Epidermal melanocyte (primary cell): ENCODE results near the gene PDGFB.
A peak's percentile ranks its signal among the peaks of the same experiment; 100 is the strongest.

Experiments
- DNase-seq: peaks from one replicate; pipeline ENCODE4 v3.0.0; 2011; ENCODE audit warnings: low spot score; ENCODE audit not compliant: insufficient read length

The PDGFB gene

DNA sequence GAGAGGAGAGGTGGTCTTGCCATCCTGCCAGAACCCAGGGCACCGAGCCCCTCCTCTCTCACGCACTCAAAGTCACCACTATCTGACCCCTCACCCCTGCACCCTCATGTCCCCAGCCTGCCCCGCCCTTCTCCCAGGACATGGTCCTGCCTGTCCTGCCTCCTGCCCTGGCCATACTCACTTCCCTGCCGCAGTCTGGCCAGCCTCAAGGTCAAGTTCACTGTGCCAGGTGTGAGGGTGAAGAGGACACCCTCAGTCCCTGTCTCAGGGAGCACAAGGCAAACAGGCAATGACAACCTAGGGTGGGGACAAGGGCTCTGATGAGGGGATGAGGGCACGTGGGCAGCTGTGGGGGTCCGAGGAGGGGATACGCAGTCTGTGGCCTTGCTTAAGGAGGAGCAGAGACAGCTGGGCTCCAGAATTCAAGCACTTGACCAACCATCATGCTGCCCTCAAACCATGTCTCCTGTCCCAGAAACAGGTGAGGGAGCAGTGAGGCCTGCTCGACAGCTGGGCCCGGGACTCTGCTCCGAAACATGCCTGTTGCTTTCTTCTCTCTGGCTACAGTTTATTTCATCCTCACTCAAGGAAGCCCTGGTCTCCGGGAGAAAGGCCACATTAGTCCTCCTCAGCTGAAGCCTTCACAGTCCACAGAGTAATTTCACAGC, 36.6 kb downstream of the PDGFB start:
- DNase-seq, result no peak

DNA sequence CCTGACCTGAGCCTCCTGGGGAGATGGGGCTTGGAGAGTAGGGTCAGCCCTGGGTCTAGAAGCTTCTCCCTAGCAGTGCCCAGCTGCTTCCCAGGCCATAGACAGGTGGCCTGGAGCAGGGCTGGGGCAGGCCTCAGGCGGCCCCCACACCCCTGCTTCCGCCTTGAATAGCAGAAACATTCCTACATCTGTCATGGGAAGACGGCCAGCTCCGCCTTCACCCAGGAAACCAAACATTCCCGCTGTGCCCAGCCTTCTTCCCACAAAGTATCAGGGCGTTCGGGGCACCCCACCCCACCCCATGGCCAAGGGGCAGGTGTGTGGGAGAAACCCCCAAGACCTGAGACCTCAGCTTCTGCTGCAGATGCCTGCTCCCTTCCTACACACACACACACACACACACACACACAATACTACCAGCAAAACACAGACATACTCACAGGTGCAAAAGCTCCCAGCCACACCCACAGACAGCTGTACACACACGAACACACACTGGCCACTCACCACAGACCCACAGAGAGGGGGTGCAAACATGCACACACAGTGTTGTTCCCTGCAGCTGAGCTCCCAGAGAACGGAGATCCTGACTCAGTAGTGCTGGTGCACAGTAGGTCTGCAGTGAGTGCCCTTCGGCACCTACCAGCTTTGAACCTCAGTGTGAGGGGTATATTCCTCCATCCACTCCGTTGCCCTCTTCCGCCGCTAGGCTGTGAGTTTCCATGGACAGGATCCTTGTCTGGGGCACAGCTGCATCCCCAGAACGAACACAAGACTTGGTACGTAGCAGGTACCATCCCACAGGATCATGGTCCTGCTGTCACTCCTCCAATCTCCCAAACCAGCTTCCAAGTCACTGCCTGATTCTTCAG, 37.4 kb downstream of the PDGFB start:
- DNase-seq, result no peak

DNA sequence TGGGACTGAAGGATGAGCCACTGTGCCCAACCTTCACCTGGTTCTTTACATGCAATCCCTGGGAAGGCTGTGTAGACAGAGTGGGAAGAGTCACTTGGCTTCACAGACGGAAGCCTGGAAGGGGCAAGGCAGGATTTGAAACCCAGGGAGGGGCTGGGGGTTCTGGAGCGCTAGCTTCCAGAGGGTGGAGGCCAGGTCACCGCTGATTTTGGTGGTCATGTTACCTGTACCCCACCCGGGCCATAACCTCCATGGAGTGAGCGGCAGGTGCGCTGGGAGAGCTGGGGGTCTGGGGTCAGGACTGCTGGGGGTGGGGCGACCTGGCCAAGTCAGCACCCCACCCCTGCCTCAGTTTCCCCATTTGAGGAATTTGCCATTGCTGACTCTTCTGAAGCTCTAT, 38.3 kb downstream of the PDGFB start:
- no peak for DNase-seq

DNA sequence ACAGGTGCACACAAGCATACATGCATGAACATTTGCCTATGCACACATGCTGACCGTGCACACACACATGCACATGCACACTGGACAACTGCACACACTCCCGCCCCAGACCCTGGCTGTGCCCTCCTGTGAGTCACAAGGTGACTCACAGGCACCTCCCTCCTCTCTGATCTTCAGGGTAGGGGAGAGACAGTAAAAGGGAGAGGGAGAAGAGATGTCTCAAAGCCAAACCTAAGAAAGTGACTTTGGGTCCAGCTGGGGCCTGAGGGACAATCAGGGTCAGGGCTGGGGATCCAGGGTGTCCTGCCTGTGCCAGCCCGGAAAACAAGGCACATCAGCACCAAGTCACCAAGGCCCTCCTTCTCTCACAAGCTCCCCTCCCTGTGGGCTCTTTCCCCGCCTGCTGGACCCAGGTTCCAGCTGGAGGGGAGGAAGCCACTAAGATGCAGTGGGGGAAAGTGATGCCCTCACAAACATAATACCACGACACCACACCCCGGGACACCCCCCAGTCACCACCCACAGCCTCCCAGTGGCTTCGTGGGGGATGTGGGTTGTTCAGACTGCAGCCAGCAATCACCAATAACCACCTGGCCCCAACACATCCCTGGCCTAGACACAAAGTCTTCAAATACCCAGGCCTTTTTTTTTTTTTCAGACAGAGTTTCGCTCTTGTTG, 39.3 kb downstream of the PDGFB start:
- DNase-seq, result no peak

DNA sequence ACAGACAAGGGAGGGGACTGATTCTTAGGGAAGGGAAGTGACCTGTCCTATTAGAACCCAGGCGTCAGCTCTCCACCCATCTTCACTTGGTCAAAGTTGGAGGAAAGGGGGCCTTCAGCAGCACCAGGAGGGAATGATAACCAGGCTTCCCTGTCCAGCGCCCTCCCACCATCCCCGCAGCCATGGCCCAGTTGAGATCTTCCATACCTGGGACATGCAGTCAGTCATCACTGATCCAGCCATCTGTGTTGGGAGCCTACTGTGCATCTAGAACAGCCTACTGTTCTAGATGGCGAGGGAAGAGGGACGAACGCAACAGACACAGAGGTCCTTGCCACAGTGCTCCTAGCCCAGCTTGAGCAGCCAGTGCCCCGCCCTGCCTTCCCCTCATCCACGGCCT, 40.6 kb downstream of the PDGFB start:
- no peak for DNase-seq

DNA sequence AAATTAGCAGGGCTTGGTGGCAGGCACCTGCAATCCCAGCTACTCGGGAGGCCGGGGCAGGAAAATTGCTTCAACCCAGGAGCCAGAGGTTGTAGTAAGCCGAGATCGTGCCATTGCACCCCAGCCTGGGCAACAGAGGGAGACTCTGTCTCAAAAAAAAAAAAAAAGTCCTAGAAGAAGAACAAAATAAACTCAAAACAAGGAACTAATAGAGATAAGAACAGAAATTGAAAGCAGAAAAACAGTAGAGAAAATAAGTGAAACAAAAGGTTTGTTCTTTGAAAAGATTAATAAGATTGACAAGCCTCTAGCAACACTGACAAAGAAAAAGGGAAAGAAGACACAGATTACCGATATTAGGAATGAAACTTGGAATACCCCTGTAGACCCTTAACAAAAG, 47.2 kb downstream of the PDGFB start:
- DNase-seq, result no peak

DNA sequence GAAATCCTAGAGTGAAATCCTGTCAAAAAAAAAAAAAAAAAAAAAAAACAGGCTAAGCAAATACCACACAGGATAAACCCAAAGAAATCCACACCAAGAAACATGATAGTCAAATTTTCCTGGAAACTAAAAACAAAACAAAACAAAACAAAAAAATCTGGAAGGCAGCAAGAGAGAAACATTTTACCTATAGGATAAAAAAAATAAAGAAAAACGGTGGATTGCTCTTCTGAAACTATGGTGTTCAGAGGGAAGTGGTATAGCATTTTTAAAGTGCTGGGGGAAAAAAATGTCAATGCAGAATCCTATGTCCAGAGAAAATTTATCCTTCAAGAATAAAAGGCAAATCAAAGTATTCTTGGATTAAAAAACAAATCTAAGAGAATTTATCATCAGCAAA, 50.7 kb downstream of the PDGFB start:
- DNase-seq, result no peak

DNA sequence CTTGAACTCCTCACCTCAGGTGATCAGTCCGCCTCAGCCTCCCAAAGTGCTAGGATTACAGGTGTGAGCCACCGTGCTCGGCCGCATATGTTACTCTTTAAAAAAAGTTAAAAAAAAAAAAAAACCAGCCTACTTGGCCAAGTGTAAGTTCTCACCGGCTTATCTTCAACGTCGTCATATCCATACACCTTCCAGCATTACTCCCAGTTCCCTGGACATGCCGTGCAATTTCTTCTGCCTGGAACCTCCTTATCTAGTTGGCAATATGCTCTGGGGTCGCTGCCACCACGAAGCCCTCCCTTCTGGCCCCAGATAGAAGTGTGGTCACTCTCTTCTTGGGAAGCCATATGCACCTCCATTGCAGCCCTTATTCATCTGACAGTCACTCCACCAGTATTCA, 56.0 kb downstream of the PDGFB start:
- DNase-seq, result no peak

DNA sequence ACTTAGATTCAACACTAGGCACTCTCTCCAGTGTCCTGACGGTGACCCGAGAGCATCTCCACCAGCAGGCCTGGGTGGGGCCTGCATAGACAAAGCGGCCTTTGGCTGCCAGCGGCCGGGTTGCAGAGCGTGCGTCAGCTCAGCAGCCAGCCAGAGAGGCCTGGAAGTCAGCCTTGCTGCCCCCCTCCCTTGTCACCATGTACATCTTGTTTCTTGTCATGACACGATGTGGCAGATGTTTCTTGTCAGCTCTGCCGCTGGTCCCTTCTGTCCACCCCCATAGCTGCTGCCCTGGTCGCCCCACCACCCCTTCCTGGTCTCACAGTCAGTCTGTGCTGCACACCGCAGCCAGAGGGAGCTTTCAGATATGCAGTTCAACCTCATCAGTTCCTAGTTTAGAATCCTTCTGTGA, 59.2 kb downstream of the PDGFB start:
- DNase-seq, result peak; percentile 44

DNA sequence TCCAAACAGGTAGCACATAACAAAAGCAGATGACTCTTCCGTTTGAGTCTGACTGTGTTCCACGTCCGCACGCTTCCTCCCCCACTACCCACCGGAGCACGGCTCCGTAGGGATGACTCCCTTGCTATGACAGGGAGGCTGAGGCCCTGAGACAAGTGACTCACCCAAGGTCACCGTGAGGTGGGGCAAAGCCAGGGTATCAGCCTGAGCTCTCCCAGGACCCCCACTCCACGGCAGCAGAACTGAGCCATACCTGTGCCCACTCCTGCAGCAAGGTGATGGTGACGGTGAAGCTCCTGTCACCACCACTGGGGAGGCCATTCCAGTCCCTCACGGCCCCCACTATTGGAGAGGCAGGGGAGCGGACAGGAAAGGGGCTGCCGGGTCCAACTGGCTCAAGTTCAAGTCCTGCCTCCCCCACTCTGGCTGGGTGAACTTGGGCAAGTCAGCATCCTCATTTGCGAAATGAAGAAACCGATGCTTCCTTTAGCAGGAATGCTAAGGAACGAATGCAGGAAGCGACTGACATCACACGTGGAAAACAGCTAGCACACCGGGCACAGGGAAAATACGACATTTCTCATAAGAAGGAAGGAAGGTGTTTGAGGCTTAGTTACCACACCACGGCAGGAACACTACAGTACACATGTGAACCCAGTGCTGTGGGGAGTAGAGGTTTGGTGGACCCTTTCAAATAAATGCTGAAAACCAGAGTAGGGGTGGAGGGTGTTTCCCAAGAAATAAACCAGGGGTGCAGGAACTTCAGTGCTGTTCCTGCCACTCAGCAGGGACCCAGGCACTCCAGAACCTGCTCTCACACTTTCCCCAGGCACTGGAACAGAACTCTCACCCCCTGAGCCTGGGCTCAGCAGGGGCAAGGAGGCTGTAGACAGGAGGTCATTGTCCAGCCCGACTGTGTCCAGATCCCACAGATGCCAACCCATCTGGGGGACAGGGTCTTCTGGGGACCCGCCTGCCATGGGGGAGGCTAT, 59.9 kb downstream of the PDGFB start:
- no peak for DNase-seq

DNA sequence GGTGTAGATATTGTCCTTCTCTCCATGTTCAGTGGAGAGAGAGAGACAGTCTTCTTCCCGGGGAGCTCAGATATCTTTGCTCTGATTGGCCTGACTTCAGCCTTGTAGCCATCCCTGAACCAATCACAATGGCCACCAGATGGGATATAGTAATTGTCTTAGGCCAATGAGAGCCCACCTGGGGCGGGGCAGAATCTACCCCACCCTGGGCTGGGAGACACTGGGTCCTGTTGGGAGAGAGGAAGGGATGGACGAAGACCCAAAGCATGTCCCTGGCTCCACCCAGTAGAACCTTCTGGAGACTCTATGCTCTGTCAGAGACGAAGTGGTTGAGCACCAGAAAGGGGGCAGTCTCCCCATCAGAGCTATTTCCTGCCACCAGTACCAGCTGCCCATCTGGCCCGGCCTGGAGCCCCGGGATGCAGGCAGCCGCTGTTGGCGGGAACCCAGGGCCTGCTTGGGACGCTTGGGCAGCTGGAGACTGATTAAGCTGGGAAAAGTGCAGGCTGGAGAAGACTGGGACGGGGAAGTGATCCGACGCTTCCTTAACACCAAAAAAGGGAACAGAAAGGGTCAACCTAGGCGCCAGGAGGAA, 60.7 kb downstream of the PDGFB start:
- DNase-seq, result no peak

DNA sequence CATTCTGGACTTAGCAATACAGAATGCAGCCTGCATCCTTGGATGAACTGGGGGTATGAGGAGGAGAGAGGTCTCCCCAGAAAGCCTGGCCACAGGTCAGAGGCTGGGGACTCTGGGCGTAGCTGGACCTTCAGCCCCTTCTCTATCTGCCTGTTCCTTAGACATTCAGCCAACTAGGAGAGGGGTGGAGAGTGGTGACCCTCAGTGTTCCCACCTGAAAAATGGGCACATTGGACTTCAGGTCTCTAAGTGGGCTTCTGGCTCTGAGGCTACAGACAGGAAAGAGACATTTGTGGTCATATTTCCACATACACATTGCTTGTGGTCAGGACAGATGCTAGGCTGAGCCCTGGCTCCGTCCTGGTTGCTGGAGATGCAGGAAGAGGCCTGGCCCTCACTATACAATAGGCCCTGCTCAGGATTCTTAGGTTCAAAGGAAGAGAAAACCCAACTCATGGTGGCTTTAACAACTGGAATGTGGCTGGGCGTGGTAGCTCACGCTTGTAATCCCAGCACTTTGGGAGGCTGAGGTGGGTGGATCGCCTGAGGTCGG, 62.2 kb downstream of the PDGFB start:
- DNase-seq, result no peak

DNA sequence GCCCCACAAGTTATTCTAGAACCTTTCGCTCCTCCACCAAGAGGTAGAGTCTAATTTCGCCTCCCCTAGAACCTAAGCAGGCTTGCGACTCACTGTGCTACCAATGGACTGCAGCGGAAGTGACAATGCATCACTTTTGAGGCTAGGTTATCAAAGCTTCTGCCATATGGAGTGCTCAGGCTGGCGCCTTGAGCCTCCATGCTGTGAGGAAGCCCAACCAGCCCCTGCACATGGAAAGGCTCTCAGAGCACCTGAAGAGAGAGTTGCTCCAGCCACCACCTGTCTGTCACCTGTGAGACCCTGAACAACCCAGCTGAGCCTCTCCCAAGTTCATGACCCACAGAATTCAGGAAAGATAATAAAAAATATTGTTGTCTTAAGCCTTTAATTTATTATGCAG, 63.0 kb downstream of the PDGFB start:
- DNase-seq, result no peak

DNA sequence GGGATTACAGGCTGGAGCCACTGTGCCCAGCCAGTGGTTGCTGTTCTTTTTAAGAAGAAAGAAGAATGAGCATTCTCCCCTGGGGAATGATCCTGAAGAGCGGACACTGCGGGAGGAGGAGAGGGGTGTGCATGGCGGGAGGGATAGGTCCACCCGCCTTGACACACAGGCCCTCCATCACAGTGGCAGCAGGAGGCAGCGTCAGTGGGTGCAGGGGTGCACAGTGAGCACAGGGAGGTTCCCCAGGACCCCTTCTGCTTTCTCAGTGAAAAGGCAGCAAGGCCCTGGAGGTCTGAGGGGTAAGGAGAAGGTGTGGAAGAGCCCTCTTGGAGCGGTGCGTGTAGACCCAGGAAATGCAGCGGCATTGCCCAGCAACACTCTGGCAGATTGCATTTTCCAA, 63.4 kb downstream of the PDGFB start:
- no peak for DNase-seq

DNA sequence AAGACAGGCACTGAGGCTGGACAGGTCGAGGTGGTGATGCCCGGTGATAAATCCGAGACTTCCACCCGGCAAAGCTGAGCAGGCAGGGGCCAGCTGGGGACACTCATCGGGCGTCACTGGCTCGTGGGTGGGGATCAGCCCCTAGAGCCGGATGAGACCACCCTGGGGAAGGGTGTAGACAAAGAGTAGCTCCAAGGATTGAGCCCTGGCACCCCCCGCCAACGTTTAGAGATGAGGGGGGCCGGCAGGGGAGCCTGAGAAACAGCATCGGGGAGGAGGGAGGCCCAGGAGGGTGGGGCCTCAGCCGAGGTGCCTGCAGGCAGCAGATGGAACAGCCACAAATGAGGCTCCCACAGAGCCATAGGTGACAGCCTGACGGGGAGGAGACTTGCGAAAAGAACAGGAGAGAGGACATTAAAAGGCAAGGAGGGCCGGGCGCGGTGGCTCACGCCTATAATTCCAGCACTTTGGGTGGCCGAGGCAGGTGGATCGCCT, 64.9 kb downstream of the PDGFB start:
- no peak for DNase-seq

DNA sequence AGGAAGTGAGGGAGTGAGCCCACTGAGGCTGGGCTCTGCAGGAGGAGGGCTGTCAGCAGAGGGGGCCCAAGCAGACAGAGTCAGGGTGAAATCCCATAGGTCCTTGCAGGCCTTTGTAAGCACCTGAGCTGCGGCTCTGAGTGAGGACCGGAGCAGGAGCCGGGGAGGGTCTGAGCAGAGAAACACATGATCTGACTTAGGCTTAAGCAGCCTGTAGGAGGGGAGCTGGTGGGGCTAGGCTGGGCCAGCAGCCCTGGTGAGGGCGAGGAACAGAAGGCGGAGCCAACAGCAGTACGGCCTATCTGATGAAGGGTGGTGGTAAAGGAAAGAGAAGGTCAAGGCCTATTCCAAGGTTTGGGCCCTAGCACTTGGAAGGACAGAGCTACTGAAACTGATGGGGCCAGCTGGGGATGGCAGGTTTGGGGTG, 65.4 kb downstream of the PDGFB start:
- DNase-seq, result no peak

DNA sequence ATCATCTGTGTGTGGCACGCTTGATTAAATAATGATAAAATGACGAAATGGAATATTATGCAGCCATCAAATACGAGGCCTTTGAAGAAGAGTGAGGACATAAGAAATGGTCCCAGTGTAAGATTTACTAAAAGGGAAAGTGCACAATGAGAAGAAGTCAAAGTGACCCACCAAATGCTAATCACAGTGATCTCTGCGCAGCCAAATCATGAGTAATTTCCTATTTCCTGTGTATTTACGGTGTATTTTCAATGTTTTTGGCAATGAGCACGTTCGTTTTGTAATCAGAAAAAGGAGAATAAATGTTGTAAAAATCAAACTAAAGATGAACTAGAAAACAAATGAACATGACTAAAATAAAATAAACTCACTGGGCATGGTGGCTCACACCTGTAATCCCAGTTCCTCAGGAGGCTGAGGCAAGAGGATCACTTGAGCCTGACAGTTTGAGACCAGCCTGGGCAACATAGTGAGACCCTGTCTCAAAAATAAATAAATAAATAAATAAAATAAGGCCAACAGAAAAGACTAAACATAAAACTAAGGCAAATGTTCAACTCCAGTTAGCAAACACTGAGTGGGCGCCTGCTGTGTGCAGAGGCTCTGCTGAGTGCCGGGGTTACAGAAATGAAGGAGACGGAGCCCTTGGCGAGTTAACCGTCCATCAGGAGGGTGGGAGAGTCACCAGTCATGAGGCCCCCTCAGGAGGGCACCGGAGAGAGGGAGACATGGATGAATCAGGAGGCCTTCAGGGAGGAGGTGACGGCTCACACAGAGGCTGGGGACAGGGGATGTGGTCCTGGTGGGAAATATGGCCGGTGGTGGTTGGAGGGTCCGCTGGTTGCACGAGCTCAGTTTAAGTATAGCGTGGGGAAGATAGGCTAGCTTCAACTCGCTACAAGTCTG, 66.3 kb downstream of the PDGFB start:
- no peak for DNase-seq

DNA sequence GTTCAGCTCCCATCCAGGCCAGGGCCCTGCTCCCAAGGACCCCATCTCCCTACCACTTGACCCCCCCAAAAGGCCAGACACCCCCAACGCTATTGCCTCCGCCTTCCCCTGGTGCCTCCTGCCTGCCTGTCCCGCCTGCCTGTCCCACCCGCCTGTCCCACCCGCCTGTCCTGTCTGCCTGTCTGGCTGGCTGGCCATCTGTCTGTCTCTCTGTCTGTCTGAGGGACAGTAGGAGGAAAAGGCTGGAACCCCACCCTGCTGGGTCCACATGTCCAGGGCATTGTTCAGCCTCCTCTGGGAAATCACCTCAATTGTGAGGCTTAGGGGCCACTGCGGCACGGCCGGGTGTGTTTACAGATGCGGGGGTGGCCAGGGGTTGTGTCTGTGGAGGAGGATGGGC, 67.0 kb downstream of the PDGFB start:
- no peak for DNase-seq

DNA sequence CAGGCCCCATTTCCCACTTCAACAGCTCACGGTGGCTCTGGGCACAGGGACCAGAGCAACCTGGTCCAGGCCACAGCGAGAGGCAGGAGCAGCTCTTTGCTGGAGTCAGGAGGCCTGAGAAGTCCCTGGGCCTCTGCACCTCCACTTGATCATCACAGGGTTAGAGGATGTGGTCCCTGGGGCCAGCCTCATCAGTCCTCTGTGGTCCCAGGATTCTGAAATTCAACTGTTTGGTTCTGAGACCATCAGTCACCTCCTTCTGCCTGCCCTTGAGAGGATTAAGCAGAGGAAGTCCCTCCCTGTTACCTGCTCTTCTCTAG, 67.4 kb downstream of the PDGFB start:
- no peak for DNase-seq
